ENCODE data around the gene CORO6.

Gene CORO6

DNA sequence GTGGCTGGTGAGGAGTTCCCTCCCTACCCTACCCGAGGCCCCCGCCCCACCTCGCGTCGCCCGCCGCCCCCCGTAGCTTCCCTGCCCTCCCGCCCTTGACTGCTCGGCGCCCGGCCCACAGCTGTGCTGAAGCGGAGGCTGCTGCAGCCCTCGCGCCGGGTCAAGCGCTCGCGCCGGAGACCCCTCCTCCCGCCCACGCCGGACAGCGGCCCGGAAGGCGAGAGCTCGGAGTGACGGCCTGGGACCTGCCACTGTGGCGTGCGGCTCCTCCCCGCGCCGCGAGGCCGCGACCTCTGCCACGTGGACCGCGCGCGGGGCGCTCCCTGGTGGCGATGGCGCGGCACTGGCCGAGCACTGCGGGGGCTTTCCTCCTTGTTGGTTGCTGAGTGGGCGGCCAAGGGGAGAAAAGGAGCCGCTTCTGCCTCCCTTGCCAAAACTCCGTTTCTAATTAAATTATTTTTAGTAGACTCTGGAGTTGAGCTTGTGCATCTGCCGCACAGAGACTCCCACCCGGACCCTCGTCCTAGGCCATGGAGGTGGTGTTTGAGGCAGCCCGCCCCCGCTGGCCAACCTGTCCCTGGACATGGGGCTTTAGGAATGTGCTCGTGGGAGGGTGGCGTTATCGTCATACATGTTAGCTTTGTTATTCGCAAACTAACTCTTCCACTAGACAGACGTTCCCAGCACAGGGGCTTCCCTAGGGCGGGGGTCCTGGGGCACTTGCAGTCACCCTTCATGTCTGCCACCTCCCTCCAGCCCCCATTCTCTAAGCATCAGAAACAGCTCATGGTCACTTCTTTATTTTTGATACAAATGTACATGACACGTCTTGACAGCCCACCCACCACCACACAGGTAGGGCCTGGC, 49.8 kb downstream of the CORO6 start:
- peak; percentile 60 for DNase-seq (ENCODE audit: low read depth)
- TF ChIP-seq, protein P1, sequence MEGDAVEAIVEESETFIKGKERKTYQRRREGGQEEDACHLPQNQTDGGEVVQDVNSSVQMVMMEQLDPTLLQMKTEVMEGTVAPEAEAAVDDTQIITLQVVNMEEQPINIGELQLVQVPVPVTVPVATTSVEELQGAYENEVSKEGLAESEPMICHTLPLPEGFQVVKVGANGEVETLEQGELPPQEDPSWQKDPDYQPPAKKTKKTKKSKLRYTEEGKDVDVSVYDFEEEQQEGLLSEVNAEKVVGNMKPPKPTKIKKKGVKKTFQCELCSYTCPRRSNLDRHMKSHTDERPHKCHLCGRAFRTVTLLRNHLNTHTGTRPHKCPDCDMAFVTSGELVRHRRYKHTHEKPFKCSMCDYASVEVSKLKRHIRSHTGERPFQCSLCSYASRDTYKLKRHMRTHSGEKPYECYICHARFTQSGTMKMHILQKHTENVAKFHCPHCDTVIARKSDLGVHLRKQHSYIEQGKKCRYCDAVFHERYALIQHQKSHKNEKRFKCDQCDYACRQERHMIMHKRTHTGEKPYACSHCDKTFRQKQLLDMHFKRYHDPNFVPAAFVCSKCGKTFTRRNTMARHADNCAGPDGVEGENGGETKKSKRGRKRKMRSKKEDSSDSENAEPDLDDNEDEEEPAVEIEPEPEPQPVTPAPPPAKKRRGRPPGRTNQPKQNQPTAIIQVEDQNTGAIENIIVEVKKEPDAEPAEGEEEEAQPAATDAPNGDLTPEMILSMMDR (conservative IDR thresholded peaks at IDR 0.05; ENCODE audit: low read depth, low read length), result peak; percentile 56
- H3K4me3 ChIP-seq (ENCODE audit: low read depth, low read length), result peak overlapping the region; percentile 40

DNA sequence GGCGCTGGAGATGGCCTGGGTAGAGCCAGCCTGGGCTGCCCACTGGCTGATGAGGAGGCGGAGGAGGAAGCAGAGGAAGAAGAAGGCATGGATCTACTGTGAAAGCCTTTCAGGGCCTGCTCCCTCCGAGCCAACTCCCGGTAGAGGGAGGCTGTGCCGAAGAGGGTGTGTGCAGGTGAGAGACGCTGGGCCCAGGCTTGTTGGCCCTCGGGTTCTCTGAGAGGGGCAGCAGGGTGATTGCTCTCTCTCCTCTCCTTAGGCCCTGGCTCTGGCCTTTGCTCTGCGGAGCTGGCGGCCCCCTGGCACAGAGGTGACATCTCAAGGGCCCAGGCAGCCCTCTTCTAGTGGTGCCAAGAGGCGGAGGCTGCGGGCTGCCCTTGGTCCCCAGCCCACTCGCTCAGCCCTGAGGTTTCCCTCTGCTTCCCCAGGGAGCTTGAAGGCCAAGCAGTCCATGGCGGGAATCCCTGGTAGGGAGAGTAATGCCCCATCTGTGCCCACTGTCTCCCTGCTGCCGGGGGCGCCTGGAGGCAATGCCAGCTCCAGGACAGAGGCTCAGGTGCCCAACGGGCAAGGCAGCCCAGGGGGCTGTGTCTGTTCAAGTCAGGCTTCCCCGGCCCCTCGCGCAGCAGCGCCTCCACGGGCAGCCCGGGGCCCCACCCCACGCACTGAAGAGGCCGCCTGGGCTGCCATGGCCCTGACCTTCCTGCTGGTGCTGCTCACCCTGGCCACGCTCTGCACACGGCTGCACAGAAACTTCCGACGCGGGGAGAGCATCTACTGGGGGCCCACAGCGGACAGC, 50.6 kb downstream of the CORO6 start:
- DNase-seq (ENCODE audit: low read depth), result no peak
- peak overlapping the region; percentile 40 for H3K4me3 ChIP-seq (ENCODE audit: low read depth, low read length)
- TF ChIP-seq, protein P1 (conservative IDR thresholded peaks at IDR 0.05; ENCODE audit: low read depth, low read length), result no peak

DNA sequence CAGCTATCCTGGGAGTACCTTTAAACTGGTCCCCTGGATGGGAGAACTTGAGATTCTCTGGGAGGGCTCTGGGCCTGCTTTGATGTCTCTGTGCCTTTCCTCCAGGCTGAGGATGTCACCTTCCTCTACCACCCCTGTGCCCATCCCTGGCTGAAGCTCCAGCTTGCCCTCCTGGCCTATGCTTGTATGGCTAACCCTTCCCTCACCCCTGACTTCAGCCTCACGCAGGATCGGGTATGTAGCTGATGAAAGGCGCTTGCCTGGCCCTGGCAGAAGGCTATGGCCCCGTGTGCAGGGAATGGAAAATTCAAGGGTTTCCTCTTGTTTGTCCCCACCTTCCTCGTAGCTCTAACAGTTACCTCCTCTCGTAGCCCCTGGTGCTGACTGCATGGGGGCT, 51.2 kb downstream of the CORO6 start:
- TF ChIP-seq, protein P1 (conservative IDR thresholded peaks at IDR 0.05; ENCODE audit: low read depth, low read length), result no peak

DNA sequence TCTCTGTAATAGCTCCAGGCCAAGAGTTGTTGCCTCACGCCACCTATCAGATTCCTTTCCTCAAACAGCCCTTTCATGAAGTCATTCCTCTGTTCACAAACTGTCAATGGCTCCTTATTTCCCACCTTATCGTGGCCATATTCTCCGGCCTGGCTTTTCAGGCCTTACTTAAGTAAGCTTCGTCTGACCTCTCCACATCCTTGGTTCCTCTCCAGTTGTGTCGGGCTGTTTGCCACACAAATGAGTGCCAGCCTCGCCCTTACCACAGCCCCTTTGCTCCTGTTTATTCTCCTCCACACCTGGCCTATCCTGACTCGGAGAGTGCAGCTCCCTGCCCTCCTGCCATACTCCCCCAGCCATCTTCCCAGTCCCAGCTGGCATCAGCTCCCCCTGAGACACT, 52.2 kb downstream of the CORO6 start:
- H3K4me3 ChIP-seq (ENCODE audit: low read depth, low read length), result no peak overlapping the region
- DNase-seq (ENCODE audit: low read depth), result no peak
- TF ChIP-seq, protein P1 (conservative IDR thresholded peaks at IDR 0.05; ENCODE audit: low read depth, low read length), result no peak

More for the DNA sequence above, 51.2 kb downstream of the CORO6 start:
- no peak for DNase-seq (ENCODE audit: low read depth)
- no peak overlapping the region for H3K4me3 ChIP-seq (ENCODE audit: low read depth, low read length)

DNA sequence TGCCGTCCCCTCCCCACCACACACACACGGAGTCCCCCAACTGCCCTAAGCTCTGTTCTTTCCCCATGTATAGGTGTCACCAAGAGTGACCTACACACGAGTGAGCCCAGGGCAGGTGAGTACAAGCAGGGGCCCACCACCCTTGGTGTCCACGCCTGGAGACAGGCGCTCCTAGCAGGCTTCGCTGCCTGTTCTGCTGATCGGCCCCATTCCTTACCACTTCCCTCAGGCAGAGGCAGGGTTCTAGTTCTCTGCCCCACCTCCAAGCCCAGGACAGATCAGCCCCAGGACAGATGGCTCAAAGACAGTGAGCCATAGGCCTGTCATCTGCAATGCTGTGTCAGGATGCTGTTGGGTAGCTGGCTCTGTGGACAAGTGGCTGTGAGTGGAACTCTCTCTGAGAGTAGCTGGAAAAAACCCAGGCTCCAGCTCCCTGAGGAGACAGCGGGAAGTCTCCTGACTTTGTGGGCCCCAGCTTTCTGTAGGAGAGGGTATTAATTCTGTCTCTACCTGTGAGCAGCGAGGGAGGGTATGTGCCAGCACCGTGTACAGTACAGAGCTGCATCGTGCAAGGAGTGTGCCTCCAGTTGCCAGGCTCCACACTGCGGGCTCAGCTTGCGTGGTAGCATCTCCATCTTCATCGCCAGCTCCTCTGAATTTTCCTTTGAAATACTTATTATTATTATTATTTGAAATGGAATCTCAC, 53.3 kb downstream of the CORO6 start:
- no peak for DNase-seq (ENCODE audit: low read depth)
- peak overlapping the region; percentile 74 for H3K4me3 ChIP-seq (ENCODE audit: low read depth, low read length)
- TF ChIP-seq, protein P1 (conservative IDR thresholded peaks at IDR 0.05; ENCODE audit: low read depth, low read length), result no peak

DNA sequence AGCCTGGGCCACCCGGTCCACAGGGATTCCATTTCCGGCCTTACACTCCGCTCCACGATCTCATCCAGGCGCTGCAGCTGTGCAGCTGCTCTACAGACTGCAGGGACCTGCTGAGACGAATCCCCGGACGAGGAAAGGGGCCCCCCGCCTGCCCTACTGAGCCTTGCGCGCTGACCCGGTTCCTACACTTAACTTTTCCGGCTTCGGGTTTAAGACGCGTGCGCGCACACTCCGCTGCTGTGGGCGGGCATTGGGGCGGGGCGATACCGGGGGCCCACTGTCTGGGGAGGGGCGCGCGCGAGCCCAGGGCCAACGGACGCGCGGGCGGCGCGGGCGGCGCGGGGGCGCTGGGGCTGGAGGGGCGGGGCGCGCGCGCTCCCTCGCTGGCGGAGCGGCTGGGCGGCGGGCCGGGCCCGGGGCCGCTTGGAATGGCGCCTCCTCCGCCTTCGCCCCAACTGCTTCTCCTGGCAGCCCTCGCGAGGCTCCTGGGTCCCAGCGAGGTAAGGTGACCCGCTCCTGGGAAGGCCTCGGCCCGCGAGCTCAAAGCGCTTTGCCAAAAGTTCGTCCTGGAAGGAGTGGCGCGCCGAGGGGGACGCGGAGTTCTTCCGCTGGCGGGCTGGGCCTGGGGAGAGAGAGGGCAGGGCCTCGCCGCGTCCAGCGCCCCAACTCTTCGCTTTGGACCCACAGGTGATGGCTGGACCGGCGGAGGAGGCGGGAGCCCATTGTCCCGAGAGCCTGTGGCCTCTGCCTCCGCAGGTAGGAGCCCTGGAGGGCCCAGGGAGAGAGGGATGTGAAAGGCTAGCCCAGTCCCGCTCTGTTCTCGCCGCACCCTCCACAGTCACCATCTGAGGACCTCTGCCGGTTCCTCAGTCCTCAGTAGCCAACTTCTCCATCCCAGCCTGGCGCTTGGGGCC, 54.1 kb downstream of the CORO6 start, which contains the start of gene TP53I13:
TSS of gene TP53I13 (plus strand) at position 371 of the 914 bp plus-strand sequence. CDS start at position 429, 58 bp downstream.
- H3K4me3 ChIP-seq (ENCODE audit: low read depth, low read length), result peak within 1 kb of the TSS; percentile 74
- DNase-seq (ENCODE audit: low read depth), result peak; percentile 74
- TF ChIP-seq, protein P1 (conservative IDR thresholded peaks at IDR 0.05; ENCODE audit: low read depth, low read length), result no peak
